GM18519 (cell line): ENCODE measurements around the gene GNL1.
"Not testable (repeated sequence)": the region's sequence is repeated elsewhere in the genome, so short reads cannot be mapped to it uniquely, and the experiment has no call there.

Experiments
- ATAC-seq: cut with Tn5 transposase; IDR thresholded peaks from one replicate; pipeline ENCODE4 v1.9.1; 2021; ENCODE audit warnings: mild to moderate bottlenecking, moderate library complexity; ENCODE audit not compliant: unreplicated experiment, low FRiP score

The GNL1 gene

DNA sequence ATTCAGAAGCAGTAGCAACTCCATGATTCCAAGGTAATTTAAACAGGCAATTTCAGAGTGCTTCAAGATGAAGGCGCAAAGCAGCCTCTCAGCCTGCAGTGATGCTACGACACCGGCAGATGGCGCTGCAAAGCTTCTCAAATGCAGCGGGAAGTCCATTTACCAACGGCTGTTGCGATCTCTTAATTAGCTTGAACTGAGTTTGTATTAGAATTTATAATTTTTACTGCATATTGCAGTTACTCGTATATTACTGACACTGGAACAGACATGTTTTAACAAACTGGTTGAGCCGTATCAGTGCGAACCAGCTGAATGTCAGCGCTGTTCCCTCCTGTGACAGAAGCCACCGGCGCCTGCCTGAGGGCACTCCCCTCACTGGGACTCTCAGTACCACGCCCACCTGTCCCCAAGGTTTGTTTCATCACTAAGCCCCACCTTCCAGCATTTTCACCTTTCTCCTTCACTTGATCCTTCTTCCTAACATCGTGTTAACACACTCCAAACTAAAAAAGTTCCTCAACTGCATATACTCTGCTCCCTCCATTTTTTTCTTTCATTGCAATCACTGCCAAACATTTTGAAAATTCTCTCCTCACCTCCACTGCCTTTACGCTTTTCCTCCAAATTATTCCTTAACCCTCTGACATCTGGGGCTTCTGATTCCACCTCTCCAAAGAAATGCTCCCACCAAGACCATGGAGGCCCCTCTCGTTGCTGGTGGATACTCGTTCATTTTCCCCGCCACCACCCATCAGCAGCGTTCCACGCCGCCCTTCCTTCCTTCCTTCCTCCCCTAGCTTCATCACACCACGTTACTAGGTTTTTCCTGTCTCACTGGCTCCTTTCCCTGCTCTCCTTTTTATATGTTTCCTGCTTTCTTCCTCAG is 14.5 kb downstream of the GNL1 start:
- no peak for ATAC-seq

DNA sequence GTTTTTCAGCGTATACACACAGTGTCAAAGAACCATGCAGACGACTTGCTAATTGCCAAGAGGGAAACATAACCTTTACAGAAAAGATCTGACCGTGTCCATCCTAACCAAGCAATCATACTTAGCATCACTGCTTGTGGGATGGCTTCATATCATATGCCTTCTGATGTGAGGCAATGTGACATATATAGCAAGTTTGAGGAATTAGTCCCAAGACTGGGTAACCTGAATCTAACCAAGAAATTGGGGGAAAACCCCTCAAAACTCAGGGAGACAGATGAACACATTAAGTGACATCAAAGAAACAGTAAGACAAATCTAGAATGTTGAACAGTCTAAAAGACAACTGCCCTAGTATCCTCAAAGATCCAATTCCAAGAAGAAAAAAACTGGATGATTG is 18.4 kb downstream of the GNL1 start:
- ATAC-seq = no peak

DNA sequence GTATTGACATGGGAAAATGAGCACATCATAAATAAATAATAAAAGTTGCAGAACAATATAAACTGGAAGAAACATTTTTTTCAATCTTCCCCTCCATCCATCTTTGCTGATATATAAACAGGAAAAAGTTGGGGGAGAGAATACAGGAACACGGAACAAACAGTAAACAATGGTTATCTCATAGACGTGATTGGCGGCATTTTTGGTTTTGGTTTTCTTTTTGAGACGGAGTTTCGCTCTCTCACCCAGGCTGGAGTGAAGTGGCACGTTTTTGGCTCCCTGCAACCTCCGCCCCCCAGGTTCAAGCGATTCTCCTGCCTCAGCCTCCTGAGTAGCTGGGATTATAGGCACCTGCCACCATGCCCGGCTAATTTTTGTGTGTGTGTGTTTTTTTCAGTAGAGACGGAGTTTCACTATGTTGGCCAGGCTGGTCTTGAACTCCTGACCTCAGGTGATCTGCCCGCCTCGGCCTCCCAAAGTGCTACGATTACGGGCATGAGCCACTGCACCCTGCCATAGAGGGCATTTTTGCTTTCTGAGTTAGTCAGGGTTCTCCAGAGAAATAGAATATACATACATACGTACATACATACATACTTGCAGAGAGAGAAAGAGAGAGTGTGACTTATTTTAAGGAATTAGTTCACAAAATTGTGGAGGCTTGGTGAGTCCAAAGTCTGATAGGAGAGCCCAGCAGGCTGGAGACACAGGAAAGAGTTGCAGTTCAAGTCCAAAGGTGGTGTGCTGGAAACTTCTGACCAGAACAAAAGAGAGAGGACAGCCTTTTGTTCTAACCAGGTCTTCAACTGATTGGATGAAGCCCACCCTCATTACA is 22.6 kb downstream of the GNL1 start:
- no peak for ATAC-seq

DNA sequence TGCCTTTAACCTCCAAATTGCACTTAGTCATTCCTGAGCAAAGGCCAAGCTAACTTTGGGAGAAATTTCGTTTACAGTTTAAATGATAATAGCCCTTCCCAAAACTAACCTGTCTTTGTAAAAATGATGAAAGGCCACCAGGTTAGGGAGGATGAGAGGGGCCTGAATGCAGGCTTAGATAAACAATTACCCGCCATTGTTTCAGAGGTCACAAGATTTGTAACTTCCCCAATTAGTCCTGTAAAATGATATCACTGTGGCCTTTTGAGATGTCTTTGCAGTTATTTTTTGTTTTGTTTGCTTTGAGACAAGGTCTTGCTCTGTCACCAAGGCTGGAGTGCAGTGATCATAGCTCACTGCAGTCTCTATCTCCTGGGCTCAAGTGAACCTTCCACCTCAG is 26.3 kb downstream of the GNL1 start:
- no peak for ATAC-seq

DNA sequence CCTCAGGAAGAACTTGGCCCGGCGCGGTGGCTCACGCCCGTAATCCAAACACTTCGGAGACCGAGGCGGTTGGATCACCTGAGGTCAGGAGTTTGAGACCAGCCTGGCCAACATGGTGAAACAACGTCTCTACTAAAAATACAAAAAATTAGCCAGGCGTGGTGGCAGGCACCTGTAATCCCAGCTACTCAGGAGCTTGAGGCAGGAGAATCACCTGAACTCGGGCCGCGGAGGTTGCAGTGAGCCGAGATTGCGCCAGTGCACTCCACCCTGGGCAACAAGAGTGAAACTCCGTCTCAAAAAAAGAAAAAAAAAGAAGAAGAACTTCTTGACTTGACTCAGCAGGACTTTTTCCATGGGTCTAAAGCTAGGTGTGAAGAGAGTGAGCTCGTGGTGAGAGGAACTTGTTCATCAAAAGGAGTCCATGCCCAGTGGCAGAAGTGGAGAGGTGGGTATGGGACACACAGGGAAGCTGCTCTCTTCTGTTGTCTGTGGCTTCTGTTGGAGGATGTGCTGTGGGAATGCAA is 26.9 kb downstream of the GNL1 start:
- ATAC-seq = not testable (repeated sequence)

DNA sequence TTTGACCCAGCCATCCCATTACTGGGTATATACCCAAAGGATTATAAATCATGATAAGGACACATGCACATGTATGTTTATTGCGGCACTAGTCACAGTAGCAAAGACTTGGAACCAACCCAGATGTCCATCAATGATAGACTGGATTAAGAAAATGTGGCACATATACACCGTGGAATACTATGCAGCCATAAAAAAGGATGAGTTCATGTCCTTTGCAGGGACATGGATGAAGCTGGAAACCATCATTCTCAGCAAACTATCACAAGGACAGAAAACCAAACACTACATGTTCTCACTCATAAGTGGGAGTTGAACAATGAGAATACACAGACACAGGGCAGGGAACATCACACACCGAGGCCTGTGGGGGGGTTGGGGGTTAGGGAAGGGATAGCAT is 29.8 kb downstream of the GNL1 start:
- ATAC-seq = not testable (repeated sequence)

DNA sequence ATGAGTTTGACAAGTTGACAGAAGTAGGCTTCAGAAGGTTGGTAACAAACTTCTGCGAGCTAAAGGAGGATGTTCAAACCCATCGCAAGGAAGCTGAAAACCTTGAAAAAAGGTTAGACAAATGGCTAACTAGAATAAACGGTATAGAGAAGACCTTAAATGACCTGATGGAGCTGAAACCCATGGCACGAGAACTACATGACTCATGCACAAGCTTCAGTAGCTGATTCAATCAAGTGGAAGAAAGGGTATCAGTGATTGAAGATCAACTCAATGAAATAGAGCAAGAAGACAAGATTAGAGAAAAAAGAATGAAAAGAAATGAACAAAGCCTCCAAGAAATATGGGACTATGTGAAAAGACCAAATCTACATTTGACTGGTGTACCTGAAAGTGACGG is 34.3 kb downstream of the GNL1 start:
- ATAC-seq = not testable (repeated sequence)

DNA sequence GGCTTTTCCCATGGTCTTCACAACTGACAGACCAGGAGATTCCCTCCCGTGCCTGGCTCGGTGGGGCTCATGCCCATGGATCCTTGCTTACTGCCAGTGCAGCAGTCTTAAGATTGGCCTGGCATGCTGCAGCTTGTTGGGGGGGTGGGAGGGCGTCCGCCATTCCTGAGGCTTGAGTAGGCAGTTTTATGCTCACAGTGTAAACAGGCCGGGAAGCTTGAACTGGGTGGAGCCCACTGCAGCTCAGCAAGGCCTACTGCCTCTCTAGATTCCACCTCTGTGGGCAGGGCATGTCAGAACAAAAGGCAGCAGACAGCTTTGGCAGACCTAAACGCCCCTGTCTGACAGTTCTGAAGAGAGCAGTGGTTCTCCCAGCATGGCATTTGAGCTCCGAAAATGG is 35.2 kb downstream of the GNL1 start:
- not testable (repeated sequence) for ATAC-seq

DNA sequence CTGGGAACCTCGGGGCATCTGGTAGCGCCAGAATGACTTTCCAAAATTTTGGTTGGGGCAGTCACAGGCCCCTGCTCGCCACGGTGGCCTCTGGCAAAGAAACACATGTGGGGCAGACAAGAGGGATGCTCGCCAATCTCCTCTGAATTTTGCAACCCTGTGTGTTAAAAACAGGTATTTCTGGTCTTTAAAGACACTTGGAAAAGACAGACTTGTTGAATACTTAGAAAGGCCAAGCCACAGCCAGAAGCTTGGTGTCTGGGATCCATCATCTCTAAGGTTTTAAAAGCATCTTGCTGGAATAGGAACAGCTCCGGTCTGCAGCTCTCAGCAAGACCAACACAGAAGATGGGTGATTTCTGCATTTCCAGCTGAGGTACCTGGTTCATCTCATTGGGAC is 35.8 kb downstream of the GNL1 start:
- no peak for ATAC-seq

DNA sequence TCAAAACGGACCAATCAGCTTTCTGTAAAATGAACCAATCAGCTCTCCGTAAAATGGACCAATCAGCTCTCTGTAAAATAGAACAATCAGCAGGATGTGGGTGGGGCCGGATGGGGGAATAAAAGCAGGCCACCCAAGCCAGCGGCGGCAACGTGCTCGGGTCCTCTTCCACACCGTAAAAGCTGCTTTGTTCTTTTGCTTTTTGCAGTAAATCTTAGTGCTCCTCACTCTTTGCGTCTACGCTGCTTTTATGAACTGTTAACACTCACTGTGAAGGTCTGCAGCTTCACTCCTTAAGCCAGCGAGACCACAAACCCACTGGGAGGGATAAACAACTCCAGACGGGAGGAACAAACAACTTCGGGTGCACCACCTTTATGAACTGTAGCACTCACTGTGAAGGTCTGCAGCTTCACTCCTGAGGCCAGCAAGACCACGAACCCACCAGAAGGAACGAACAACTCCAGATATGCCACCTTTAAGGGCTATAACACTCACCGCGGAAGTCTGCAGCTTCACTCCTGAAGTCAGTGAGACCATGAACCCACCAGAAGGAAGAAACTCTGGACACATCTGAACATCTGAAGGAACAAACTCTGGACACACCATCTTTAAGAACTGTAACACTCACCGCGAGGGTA is 37.7 kb downstream of the GNL1 start:
- not testable (repeated sequence) for ATAC-seq

DNA sequence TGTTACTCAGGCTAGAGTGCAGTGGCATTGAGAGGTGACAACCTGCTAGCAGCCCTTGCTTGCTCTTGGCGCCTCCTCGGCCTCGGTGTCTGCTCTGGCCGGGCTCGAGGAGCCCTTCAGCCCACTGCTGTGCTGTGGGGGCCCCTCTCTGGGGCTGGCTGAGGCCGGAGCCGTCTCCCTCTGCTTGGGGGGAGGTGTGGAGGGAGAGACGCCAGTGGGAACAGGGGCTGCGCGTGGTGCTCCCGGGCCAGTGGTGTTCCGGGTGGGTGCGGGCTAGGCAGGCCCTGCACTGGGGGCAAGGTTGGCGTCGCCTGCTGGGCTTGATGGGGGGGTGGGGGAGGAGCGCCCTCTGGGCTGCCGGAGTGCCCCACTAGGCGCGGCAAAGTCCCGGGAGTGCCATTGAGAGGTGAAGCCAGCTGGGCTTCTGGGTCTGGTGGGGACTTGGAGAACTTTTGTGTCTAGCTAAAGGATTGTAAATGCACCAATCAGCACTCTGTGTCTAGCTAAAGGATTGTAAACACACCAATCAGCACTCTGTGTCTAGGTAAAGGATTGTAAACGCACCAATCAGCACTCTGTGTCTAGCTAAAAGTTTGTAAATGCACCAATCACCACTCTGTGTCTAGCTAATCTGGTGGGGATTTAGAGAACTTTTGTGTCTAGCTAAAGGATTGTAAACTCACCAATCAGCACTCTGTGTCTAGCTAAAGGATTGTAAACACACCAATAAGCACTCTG is 38.4 kb downstream of the GNL1 start:
- ATAC-seq = not testable (repeated sequence)

DNA sequence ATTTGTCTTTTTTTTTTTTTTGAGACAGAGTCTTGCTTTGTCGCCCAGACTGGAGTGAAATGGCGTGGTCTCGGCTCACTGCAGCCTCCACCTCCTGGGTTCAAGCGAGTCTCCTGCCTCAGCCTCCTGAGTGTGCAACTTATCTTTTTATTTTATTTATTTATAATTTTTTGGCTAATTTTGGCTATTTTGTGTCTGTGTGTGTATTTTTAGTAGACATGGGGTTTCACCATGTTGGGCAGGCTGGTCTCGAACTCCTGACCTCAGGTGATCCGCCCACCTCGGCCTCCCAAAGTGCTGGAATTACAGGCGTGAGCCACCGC is 39.6 kb downstream of the GNL1 start:
- not testable (repeated sequence) for ATAC-seq

DNA sequence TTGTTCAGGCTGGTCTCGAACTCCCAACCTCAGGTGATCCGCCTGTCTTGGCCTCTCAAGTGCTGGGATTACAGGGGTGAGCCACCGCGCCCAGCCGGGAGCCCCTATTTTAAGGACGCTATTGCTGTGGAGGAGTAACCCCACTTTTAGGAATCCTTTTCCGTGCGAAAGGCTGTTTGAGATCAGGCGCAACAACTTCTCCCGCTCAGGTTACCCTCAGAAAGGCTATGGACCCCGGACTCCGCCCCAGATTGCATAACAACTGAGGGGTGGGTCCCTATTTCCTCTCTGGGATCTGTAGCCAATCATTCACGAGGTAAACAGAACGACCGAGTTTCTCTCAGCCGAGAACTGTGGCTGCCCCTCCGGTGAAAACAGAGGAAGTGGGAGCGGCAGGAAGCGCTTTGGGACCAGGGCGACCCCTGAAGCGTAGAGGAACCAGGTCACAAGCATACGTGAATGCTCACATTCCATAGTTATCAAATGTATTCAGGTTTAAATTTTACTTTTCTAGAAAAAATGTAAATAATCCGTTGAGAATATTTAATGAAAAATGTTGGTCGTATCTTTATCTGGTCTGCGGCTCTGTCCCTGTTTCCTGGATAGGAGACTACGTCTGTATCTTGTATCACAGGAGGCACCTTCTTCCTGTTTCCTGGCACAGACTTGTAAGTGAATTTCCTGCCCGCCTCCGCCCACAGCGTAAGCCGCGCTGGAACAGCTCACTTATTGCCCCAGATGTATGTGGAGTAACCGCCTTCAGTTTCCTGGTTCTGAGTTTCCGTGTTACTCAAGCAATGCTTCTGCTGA is 40.1 kb downstream of the GNL1 start:
- peak; percentile 64 for ATAC-seq

DNA sequence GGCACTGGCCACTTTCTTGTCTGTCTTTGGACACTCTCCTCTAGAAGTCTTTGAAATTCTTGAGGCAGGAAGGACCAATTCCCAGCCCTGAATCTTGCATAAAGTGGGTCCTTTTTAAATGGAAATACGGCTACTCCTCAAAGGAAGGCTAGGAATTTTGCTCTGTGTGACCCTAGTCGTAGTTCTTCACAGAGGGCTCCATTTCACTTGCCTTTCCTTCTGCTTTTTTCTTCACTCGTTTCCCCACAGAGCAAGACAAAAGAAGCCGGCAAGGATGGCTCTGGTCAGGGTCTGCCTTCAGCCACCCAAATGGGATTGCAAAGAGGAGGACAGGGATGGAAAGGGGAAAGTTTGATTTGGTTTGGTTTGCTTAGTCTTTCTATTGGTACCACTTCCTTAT is 41.2 kb downstream of the GNL1 start:
- ATAC-seq = no peak

DNA sequence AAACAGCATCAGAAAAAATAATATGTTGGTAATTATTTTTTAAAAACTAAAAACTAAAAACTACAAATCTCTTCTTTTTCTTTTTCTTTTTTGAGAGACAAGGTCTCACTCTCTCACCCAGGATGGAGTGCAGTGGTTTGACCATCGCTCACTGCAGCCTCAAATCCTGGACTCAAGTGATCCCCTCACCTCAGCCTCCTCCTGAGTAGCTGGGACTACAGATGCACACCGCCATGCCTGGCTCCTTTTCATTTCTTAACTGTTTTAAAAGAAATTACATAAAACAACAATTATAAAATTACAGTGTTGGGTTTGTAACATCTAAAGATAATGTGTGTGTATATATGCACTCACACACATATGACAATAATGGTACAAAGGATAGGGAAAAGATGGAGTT is 42.8 kb downstream of the GNL1 start:
- ATAC-seq = no peak

DNA sequence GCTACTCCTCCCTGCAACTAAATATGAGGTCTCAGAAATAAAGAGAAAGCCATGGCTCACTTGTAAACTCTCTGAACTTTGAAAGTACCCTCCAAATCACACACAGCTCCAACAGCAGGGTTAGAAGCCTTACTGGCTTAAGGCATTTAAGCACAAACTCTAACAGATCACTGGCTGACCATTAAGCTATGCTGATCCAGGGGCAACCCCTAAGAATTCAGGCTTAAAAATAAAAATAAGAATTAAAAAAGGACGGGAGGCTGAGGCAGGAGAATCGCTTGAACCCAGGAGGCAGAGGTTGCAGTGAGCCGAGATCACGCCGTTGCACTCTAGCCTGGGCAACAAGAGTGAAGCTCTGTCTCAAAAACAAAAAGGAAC is 45.1 kb downstream of the GNL1 start:
- ATAC-seq = no peak

DNA sequence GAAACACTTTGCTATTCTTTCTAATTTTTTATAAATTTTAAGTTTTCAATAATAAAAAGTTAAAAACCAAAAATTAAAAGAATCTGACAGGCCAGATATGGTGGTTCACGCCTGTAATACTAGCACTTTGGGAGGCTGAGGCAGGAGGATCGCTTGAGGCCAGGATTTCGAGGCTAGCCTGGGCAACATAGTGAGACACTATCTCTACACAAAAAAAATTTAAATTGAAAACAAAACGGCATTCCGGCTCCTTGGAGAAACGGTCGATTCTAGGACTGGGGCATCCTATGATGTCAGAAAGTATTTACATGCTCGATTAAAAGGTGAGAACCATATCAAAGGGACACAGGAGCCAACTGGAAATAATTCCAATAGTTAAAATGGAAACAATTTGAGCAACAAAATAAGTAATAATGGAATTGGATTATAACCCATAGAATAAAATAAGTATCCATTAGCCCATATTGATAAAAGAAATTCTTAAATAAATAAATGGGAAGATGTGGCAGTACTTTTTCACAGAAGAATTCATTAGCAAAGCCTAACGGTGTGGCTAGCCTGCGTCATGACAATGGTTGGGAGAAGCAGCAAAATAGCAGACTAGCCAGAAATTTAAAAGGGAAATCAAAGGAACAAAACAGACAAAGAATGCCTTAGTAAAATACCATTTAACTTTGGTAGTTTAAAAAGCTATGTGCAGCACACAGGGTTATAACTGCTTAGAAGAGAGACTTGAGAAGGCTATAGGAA is 45.7 kb downstream of the GNL1 start:
- ATAC-seq = no peak

DNA sequence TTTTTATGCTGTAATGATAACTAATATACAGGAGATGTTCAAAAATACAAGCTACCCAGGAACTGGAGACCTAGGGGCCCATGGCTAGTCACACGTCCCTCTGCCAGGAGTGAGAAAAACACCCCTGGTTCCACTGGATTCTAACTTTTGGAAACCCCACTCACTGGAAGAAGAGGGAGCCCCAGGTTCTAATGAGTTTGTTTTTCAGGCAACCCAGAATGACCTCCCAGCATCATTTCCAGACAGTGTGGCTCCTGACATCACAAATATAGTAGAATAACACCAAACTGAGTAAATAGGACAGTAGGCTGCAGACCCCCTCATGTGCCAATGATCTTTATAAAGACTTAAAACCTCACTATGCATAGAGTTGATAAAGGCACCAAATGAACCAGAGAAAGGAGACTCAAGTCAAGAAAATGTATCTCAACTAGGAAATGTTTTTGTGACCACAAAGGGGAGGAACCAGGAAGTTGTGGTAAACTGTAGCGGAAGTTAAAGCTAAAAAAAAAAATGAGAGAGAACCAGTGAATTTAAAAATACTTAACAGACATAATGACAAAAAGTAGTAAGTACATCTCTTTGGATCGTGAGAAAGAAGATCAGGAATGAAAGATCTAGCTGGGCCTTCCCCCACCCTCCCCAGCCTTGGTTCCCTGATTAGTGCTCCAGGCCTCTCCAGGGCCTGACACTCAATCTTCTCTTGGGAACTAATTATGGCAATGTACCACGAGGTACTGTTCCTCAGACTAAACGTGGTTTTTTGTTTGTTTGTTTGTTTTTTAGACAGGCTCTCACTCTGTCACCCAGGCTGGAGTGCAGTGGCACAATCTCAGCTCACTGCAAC is 47.2 kb downstream of the GNL1 start:
- peak; percentile 36 for ATAC-seq
